Activated CD8-positive, alpha-beta memory T cell treated with anti-CD3 and anti-CD28 coated beads, Interleukin-2, amount 50 U/mL, for 1 hour (primary cell): ENCODE measurements around the gene BRINP2.

ENCODE experiments used
- DNase-seq: peaks from one replicate; pipeline ENCODE4 v3.0.0-alpha.2; 2020; ENCODE audit errors: extremely low read depth

The BRINP2 gene

DNA sequence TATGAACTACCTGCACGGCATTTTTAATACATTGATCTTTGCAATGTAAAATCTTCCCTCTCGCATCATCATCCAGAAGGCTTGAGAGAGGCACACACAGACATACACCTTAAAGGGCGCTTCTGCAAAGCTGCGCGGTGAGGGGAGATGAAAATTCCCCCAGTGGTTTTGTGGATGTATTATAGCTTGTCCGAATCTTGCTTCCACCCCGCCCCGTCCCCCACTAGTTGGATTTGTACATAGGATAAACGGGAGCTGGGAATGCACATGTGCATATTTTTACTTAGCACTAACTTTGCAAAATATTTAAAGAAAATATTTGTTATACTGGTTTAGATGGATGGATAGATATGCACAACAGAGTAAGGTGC, 5.7 kb upstream of the BRINP2 start:
- DNase-seq = no peak

DNA sequence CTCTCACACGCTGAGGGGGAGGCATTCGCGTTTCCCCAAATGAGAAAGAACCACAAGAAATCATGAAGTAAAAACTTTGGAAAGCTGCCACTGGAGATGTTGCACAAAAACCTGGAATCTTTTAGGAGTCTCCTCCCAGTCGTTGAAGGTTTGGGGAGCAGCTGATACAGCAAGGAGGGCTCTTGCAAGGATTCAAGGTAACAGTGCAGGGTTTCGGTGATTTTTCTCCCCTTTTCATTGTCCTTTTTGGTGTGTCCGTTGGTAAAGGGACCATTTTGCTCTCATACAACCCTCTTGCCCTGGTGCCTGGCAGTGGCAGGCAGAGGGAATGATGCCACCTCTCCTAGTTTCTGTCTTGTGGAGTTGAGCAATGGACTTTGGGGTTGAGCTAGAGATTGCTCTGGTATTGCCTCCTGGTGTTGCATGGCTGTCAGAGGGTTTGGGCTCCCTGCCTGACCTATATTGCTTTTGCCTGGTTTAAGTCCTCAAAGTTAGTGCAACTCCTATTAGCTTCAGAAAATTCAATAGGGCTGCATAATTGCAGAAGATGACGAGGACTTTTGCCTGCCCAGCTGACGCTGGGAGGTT, 872 bp downstream of the BRINP2 start:
- DNase-seq = no peak

DNA sequence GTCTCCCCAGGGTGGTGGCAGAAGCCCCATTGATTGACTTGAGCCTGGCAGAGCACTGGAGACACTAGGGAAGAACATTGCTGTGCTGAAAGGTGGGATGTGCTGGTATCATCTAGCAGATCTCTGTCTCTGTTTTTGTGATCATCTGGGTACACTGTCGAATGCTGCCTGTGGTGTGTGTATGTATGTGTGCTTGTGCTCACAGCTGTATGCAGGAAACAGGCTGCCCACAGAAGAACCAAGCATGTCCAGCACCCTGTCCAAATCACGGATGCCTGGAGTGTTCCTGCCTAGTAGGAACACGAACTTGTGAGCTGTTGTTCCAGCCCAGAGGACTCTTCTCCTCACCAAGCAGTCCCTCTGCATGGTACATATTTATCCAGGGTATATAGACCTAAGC, 1.5 kb downstream of the BRINP2 start:
- DNase-seq = no peak

DNA sequence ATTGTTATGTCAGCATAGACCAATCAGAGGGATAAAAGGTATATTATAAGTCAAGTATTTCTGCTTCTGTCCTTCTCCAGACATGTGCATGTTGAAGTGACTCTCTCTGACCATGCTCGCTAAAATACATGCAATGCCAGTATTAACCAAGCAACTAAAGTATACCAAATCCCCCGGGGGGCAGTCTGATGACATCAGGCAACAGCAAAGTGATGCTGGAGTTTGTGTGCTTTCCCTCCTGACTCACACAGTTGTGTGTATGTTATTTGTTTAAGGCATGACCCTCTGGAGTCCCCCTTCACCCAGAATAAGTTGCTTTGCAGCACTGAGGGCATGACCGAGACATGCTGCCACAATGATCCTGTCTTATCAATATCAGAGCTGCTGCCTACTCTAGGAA, 2.1 kb downstream of the BRINP2 start:
- DNase-seq = no peak

DNA sequence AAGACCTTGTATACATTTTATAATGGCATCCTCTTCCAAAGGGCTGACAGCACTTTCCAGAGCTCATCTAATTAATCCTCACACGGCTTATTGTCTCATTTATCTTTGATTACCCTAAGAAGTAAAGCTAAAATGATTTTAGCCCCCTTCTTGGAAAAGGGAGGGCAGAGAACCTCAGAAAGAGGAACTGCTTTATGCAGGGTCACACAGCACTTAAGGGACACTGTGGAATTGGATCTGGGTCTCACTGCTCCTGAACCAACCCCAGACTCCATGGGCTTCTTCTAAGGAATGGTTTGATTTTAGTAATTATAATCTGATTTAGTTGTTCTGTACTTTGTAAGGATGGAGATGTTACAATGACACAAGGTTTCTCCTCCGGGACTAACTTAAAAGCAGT, 3.2 kb downstream of the BRINP2 start:
- no peak for DNase-seq

DNA sequence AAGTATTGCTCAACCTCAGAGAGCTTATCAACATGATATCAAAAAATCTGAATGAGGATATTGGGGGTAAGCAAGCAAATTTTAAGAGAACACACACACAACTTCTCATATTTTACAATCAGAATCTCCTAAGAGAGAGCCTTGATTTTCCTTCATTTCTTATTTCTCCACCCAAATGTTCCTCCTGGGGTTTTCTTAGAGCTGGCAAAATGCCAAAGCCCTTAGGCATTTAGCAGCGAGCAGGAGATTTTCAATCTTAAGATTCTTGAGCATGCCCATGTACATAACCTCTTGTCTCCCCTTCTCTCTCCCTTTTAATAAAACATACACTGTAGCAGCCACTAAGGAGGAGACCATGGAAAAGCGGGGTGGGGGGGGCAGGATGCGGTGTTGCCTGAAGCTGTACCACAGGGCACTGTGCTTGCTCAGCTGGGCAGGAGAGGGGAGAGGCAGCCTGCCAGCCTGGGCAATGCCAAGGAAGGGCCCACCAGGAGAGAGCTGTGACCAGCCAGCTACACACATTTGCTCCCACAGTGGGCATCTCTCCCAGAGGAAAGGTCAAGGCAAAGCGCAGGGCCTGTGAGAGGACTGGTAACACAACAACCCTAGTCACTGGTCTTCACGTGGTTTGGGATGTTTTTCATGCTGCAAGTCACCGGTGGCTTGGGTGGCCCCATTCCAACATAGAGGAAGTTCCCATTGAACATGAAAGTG, 4.3 kb downstream of the BRINP2 start:
- DNase-seq = no peak

DNA sequence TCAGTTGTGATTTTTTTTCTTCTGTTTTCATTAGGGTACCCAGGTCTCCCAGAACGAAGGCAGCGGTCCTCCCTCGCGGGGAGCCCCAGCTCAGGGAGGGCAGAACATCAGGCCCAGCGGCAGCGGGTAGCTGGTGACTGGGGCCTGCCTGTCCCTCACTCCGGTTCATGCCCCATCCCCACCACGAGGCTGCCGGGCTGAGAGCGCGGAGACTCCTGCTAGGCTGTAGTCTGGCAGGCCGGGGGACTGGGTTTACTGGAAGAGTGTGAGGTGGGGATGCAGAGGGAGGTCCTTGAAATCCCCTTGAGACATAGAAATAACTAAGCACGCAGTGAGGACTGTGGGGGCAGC, 10.5 kb downstream of the BRINP2 start:
- no peak for DNase-seq

DNA sequence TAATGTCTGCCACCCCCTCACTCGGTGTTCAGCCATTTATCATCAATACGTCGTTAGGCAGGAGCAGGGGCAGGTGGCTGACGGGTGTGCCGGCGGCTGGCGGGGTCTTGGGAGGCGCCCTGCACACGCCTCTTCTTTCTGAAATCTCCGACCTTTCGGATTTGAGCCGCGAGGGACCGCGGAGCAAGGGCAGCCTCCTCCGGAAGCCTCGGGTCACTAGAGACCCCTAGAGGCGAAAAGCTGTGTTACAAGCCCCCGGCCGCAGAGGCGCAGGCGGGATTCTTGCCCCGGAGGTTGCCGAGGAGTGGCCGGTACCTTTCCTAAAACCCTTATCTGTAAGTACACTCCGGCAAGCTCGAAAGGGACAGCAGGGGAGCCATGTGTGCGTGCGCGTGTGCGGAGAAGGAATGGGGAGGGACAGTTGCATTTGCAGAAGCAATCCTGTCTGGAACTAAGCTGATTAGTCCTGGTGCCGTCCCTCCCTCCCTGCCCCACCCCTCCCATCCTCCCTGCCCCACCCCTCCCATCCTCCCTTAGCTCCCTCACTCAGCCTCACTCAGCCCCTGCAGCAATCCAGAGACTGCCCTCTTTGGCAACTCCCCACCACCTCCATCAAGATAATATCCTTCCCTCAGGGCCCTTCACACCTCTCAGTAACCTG, 11.0 kb downstream of the BRINP2 start:
- no peak for DNase-seq

DNA sequence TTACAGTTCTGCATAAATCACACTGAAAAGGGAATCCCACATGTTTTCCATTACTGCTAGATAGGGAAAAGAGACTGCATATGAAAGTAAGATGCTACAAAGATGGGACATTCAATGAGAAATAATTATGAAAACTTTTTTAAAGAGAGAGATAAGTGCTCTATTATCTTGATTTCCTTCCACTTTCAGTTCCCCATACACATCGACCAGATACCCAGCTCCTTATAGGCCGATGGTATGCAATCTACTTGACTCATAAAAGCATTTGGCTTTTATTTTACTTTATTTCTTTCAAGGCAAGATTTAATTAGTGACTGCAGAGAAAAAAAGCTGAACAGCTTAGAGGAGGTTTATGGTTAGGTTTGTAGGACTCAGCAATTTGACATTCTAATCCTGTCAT, 13.1 kb downstream of the BRINP2 start:
- DNase-seq = no peak

DNA sequence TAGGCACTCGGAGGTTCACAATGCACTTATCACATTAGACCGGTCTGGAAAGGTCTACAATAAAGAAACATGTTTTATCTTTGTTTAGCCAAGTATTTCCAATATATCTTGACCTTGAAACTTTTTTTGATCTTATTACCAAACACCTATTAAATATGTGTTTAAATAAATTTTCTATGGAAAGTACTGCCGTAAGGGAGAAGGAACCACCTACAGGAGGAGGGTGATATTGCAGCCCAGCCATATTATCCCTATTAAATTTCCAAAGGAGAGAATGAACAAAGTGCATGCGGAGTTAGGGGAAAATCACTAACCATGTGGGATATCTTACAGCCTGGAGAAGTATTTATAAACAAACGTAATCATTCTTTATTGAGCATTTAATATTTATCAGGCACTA, 14.5 kb downstream of the BRINP2 start:
- DNase-seq = no peak

DNA sequence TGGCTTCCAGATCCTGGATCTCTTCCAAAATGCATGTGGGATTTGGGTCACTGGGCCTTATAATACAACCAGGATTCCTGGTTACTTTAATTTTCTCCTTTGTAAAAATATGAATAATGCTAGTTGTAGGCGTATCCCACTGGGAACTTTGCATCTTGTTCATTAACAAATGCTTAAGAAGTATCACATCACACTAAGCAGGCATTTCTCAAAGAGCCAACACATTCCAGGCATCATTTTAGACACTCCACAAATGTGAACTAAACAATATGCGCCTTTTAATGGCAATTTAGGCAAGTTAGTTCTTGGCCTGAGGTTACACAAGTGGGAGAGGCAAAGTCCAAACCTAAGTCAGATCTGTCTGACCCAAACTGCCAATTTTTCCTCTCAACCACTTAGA, 15.9 kb downstream of the BRINP2 start:
- no peak for DNase-seq

DNA sequence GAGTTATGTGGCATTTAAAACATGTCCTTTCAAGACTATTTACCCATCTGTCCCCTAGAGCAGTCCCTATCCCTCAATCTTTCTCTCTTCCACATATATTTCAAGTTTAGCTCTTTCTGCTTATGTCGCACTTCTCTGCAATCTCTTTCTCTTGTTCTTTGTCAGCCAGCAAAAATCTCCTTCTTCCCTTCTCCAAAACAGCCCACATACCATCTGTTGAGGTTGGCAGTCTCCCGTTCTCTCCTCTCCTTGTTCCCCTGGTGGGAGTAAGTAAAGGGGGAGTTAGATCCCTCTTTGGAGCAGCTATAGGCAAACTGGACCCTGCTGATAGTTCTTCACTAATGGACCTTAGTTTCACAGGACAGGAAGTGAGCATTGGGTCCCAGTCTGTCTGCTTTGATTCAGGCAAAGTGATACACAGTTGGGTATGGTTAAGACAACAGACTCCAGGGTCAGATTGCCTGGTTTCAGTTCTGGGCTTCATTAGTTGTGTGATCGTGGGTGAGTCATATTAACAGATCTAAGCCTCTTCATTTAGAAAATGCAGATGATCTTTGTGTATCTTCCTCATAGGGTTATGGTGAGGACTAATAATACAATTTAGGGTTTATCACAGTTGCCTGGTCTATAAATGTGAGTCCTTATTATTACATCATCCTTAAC, 19.7 kb downstream of the BRINP2 start:
- no peak for DNase-seq

DNA sequence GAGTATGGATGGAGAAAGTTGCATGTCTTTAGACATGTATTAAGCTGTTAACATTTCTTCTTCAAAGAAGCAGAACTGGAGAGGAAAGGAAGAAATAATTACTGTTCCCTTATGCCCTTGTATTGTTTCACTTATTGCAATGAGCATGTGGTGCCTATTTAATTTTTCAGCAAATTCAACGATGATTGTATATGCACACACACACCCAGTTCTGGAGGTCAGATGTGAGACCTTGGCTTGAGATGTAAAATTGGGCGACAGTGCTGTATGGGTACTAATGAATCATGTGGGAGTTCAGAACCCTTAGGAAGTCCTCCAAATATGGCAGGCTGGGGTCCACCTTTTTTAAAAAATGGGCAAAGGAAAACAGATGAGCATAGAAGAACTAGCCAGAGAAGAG, 27.5 kb downstream of the BRINP2 start:
- no peak for DNase-seq

DNA sequence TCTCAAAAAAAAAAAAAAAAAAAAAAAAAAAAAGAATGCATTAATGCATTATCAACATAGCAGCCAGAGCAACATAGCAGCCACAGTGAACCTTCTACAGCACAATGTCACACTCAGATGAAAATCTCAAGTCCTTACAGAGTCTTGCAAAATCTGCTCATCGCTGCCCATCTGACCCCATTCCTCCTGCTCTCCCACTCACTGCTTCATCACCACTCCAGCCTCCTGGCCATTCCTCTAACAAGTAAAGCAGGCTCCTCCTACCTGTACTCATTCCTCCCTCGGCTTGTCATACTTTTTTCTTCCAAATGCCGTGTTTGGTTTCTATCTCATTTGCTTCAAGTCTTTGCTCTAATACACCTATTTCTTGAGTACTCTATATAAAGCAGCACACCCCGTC, 29.5 kb downstream of the BRINP2 start:
- no peak for DNase-seq

DNA sequence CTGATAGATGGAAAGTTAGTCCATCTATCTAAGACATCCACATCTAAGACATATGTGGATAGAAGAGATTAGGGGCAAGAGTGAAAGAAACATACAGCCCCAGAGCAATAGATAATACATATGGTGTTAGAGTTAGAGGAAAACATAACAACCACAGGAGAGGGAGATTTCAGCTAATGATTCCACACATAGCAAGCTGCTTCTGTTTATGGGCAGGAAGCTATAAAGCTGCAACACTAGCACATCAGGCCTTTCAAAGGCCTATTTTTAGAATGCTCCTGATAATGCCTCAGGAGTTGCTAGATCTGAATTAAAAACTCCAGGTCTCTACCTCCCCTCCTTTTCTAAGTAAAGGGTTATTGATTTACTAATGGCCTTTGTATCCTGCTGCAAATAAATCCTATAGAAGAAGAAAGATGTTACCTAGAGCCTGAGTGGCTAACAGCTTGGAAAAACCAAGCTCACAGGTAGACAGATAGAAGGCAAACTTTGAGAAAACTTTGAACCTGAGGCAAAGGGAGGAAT, 36.1 kb downstream of the BRINP2 start:
- no peak for DNase-seq

DNA sequence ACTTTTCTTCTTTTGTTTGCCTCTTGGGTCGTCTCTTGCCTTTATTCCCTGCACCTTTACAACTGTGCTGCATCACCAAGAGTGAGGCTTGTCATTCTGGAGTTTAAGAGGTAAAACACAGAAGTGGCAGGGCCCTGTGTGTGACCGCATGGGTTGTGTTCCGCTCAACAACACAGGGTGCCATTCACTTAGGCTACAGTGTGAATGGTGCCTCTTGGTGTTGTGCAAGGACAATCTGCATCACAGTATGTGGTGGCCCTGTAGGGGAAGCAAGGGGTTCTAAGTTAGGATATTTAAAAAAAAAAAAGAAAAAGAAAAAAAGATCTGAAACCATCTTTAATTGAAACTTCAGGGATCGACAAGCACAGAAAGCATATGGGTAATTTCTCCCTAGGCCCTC, 38.2 kb downstream of the BRINP2 start:
- no peak for DNase-seq

DNA sequence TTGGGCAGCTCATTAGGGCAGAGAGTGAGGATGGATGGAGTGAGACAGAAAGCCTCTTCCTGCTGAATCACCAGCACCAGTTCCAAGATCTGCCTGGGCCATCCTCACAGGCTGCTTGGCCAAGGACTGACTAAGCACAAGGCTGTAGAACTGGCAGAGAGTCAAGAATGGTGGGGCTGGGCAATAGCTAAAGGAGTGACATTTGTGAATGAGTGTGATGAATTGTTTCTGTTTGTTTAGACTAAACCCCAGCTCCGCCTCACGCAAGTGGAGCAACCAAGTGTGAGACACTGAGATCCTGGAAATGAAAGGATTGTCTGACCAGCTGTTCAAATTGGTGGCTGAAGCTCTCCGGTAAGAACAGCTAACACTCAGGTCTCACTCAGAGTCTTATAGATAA, 38.6 kb downstream of the BRINP2 start:
- no peak for DNase-seq

DNA sequence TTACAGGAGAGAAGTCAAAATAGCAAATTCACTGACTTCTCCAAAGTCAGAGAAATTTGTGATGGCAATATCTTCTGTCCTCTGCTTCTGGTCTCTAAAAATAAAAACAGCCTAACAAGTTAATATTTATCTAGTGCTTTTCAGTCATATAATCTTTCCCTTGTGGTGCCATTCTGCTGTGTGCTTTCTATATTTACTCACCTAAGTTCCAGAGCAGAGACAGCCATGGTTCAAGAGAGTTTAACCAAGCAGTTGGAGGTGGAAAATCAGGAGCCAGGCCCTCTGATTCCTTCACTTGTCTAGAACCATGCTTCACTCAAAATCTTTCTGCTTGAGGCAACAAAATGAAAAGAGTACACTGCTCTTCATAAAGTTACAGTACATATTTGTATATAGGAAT, 39.3 kb downstream of the BRINP2 start:
- no peak for DNase-seq

DNA sequence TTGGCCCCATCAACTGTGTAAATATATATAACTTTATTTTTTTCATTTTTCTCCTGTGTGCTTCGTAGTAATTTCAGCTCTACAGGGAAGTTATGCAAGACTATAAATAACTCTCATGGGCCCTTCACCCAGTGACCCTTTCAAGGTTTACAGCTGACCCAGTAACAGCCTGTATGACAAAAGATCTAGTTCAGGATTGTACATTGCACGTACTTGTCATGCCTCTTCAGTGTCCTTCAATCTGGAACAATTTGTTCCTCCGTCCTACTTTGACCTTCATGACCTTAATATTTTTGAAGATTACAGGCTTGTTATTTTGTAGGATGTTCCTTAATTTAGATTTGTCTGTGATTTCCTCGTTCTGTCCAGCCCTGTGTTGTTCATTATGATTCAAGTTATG, 40.5 kb downstream of the BRINP2 start:
- no peak for DNase-seq

DNA sequence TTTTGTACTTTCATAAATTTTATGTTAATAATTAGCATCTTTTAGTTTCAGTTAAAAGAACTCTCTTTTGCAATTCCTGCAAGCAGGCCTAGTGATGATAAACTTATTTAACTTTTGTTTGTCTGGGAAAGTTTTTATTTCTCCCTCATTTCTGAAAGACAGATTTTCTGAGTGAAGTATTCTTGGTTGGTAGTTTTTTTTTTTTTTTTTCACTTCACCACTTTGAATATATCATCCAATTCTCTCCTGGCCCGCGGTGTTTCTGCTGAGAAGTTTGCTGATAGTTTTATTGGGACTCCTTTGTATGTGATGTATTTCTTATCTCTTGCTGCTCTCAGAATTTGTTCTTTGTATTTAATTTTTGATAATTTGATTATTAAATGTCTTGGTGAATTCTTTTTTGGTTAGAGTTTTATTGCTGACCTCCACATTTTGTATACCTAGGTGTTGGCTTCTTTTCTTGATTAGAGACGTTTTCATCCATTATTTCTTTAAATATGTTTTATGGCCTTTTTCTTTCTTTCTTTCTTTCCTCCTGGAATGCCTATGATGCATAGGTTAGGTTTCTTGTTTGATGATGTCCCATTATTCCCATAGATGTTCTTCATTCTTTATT, 45.9 kb downstream of the BRINP2 start:
- no peak for DNase-seq

DNA sequence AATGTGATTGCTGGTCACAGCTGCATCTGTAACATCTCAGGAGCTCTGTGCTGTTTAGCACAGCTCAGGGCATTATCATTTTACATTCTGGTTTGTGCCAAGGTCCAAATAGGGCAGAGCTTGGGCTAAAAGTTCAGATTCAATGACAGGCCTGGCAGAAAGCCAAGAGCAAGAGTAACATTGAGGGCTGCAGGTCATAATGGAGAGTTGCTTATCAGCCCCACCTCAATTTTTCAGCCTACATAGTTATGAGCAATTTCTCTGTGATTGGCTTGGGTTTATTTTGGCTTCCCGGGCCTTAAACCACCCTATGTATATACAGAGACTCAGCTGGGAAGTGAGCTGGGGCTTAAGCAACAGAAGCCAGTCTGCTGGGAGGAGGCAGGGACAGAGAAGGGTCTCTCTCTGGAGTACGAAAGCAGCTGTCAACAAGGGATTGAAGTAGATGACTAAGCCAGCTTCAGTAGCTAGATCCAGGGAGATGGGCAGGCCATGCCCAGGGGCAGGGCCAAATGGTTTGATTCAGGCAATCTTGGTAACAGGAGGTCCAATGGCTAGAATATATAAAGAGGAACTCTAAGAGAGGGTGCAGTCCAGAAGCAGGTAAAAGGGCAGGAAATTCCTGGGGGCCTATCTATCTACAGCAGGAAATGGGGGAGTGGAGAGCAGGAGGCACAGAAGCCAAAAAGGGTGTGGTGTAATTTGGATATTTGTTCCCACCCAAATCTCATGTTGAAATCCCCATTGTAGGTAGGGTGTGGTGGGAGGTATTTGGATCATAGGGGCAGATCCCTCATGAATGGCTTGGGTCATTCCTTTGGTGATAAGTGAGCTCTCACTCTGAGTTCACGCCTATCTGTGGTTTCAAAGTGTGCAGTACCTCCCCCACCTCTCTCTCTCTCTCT, 49.0 kb downstream of the BRINP2 start:
- no peak for DNase-seq
